HG03565 (cell line): ENCODE data around the gene SH3RF3.

Experiments
- ATAC-seq: cut with Tn5 transposase; IDR thresholded peaks from one replicate; pipeline ENCODE4 v1.9.1; 2021; ENCODE audit warnings: mild to moderate bottlenecking, moderate library complexity; ENCODE audit not compliant: unreplicated experiment

The SH3RF3 gene

GRCh38 chr2:109456776-109457175 is 327.8 kb downstream of the SH3RF3 start:
- ATAC-seq = no peak

- ATAC-seq = no peak
Measured at GRCh38 chr2:109457366-109457765, 328.4 kb downstream of the SH3RF3 start.

- ATAC-seq = no peak
Measured at GRCh38 chr2:109457794-109458193, 328.8 kb downstream of the SH3RF3 start.

GRCh38 chr2:109458512-109458911 is 329.5 kb downstream of the SH3RF3 start:
- ATAC-seq = no peak

- no peak for ATAC-seq
Measured at GRCh38 chr2:109459485-109459884, 330.5 kb downstream of the SH3RF3 start.

- no peak for ATAC-seq
Measured at GRCh38 chr2:109460553-109461324, 331.7 kb downstream of the SH3RF3 start.

- no peak for ATAC-seq
Measured at GRCh38 chr2:109463236-109463635, 334.2 kb downstream of the SH3RF3 start.

- ATAC-seq = no peak
Measured at GRCh38 chr2:109463891-109464290, 334.9 kb downstream of the SH3RF3 start.

DNA sequence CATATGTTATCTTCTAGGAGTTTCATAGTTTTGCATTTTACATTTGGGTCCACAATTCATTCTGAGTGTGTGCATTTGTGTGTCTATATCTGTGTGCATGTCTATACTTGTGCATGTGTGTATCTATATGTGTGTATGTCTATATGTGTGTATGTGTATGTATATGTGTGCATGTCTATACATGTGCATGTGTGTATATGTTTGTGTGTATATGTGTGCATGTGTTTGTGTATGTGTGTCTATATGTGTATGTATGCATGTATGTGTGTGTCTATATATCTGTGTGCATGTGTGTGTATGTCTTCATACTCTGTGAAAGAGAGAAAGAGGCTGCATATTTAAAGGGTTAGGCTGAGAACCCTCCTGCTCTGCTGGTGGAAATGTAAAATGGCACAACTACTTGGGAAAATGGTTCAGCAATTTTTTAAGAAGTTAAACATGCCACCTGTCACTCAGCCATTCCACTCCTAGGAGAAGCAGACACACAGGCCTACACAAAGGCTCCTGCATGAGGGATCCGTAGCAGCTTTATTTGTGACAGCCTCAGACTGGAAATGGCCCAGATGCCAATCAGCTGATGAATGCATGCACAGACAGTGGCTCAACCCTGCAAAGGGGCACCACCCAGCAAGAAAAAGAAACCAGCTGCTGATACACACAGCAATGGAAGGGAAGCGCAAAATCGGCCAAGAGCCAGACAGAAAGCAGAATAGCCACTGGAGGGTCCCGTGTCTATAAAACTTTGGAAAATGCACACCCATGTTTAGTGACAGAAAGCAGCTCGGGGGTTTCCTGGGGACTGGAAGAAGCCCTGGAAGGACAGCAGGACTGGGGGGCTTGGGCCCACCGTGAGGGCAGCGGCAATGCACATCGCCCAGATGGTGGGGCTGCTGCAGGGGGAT is 337.9 kb downstream of the SH3RF3 start:
- ATAC-seq = no peak

- no peak for ATAC-seq
Measured at GRCh38 chr2:109467701-109468100, 338.7 kb downstream of the SH3RF3 start.

DNA sequence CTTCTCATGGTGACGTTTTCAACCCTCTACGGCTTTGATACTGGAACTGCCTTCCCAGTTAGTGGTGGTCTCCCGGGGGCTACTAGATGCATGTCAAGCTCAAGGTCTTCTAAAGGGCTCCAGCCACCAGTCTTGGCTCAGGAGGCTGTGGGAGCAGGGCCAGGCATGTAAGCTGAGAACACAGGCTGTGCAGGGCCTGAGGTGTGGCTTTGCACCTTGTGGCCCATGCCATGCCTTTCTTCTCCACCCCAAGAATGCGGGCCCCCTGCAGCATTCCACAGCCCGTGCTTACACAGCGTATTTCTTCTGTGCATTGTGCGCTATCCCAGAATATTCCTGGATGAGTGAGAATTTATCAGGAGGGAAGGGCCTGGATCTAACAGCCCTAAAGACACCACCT is 339.9 kb downstream of the SH3RF3 start:
- ATAC-seq = no peak

DNA sequence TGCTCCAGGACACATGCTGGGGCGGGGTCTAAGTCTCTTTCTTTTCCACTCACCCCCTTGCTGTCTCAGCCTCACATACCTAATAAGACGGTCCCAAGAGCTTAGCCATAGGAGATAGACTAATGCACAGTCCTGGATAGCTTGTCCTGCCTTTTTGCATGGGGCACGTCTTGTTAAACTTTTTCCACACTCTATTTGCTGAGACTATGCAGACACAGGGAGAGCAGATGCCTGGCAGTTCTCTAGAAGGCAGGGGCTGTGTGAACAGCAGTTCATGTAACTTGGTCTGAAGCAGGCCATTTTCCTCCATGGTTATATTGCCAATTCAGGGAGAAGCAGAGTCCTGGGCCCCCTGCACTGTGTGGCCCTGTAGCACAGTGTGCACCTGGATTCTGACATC is 342.7 kb downstream of the SH3RF3 start:
- ATAC-seq = no peak

- ATAC-seq = no peak
Measured at GRCh38 chr2:109472331-109472959, 343.4 kb downstream of the SH3RF3 start.

DNA sequence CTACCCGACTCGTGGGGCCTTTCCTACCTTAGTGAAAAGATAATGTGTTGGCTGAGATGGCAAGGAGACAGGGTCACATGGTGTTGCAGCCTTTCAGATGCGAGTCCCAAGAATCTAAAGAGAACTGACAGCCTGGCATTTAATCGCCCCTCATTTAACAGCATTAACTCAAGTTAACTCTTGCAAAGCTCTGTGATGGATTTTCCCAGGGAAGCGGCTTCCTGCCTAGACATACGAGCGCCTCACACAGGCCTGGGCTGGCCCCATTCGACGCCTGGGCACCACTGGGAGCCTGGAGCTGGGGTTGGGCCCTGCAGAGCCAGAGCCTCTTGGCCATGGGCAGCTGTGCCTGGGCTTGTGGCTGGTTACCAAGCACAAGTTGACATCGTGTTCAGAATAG is 344.0 kb downstream of the SH3RF3 start:
- ATAC-seq = no peak

GRCh38 chr2:109473616-109474318 is 344.8 kb downstream of the SH3RF3 start:
- no peak for ATAC-seq

- no peak for ATAC-seq
Measured at GRCh38 chr2:109474319-109474825, 345.4 kb downstream of the SH3RF3 start.

DNA sequence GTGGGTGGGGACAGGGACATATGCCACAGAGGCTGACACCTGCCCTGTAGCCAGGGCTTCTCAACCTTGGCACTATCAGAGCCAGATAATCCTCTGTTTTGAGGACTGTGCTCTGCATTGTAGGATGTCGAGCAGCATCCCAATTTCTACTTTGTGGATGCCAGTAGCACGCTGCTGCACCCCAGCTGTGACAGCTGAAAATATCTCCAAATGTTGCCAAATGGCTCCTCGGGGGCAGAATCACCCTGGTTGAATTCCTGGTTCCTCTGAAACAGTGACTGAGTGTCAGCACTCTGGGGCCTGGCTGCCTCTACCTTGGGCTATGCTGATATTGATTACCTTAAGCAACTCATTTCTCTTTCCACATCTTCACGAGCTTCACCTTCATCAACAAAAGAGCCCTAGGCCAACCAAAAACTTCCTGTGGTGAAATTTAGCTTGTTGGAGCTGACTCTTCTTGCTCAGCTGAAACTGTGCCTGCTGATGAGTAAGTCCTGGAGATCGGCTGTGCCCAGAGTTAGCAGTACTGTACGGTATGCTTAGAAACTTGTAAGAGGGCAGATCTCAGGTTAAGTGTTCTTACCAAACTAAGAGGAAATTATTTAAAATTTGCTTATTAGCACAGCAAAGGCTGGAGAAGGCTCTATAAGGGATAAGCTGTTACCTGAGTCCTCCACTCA is 346.7 kb downstream of the SH3RF3 start:
- ATAC-seq = no peak

GRCh38 chr2:109476641-109477441 is 347.8 kb downstream of the SH3RF3 start:
- ATAC-seq = no peak

DNA sequence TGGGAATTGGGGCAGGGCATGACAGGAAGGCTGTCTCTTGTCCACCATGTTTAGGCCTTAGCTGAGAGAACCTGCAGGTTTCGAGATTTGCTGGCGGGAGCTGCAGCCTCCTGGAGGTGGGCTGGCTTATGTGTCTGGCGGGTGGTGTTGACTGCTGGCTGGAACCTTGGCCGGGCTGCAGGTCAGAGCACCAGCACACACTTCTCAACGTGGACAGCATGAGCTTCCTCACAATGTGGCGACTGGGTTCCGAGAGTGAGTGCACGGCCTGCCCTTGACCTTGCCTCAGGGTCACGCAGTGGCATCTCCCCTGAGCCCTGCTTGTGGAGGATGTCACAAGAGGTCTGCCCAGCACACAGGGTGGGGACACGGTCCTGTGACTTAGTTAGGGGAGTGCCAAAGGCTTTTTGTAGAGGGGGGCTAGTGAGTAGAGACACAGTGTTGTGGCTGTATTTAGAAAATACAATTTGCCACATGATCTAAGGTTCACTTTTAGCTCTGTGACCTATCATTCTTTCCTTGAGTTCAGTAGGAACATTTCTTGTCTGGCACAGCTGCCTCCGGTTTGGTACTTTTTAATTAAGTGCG is 350.0 kb downstream of the SH3RF3 start:
- no peak for ATAC-seq
